ENCODE results near the gene BTF3L4. TPM values are rescaled to one million over a fixed set of nuclear protein-coding genes. Genes with fewer than 3 reads are reported as not detected.

BTF3L4 gene
- total RNA-seq, 1 experiment from 2014 or later: 127 TPM

- no peak for DNase-seq (ENCODE audit: low read depth)
Measured at GRCh38 chr1:52123622-52124021, 67.5 kb downstream of the BTF3L4 start.

DNA sequence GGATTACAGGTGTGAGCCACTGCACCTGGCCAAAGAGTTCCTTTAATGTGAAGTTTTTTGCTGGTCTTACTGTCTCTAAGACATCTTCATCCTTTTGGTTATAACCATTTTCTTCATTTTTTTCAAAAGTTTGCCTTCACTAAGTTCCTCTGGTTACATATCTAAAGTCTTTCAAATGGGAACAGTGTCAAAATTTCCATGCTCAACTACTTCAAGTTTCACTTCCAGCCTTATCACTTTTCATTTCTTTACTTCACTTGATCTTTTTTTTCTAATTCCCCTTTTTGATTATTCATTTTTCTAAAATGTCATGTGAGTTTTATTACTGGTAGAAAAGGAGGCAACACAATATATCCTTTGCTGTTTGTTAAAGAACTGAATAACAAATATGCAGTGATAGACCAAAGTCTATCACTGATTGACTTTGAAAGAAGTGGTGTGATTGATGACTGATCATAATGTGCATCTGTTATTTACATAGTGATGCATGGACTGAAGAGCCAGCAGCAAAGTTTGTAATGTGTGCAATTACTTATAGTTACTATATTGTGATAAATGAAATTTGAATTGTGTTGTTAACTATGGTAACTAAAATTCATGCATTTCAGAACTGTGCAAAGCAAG lies 69.8 kb downstream of the BTF3L4 start:
- DNase-seq (ENCODE audit: low read depth): no peak

DNA sequence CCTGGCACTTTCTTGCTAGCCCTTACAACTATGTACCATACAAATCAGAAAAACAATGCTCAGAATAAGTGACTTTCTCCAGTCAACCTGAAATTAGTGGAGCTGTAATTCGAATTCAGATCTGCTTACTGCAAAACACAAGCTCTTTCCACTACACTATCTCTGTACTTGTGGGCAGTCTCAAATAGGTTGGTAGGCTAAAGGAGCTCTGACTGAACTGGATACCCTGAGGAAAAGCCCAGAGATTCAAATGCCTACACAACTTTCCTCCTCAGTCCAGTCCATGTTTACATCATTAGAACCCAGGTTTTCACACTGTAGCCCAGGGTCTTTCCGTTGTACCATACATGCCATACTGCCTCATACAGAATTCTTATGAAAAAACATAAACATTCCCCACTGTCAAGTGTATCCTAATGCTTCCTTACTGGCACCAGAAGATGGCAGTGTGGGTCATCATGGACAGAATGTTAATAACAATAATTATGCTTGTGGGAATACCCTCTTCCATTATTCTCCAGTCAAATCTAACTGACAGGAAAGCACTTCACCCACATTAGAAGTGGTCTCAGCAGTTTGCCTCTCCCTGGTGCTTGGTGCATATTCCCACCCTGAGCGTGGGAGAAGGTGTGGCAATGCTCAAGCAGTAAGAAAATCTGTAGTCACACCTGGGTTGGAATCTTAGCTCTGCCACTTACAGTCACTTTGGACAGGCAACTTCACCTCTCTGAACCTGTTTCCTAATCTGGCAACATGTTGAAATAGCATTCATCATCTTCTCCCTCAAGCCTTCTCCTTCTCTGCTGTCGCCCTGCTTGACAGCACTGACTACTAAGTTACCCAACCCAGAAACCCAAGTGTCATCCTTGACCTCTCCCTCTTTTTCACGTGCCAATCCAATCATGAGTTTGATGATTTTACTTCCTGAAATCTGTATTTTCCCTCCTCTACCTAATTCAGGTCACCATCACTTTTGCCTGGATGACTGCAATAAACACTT lies 71.4 kb downstream of the BTF3L4 start:
- peak; percentile 64 for DNase-seq (ENCODE audit: low read depth)

DNA sequence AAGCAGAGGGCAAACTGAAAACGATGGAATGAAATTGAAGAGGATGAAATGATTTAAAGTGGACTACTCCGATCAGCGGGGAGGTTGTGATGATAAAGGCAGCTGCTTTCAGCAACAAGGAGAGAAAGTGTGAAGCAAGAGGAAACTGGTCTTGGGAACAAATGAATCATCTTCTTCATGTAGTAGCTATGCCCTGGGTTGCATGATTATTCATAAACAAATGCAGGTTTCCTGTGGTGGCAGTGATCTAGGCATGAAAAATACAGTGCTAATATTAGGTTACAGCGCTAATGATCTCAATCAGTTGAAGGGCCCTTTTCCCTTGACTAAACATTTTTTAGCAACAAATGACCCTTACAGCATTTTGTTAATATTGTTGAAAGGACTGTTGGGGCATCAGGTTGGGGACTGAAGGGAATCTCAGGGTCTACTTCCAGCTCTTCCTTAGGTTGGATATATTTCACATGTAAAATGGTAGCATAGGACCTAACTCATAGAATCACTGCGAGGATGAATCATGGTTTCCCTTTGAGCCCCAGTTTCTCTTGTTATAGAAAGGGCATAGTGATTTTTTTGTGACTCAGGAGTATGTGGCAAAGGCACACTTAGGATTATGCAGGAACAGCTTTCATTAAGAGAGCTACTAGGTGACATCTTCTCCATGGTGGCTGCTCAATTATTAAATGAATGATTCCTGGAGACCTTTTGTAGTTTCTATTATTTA lies 83.9 kb downstream of the BTF3L4 start:
- peak; percentile 56 for DNase-seq (ENCODE audit: low read depth)

Other genes starting within 250 kb of the BTF3L4 start
- 47.0 and 56.8 TPM in 2 replicates for gene NRDC, start 177.6 kb upstream of the BTF3L4 start, total RNA-seq (2014; rRNA removed; shearing (Covaris generic))
- gene RAB3B, start 65.6 kb upstream of the BTF3L4 start, total RNA-seq (2014; rRNA removed; shearing (Covaris generic)): 2.2 and 2.7 TPM in 2 replicates
- gene KTI12, start 22.5 kb upstream of the BTF3L4 start, total RNA-seq (2014; rRNA removed; shearing (Covaris generic)): 23.2 and 29.4 TPM in 2 replicates
- gene TXNDC12, start 1.1 kb upstream of the BTF3L4 start, total RNA-seq (2014; rRNA removed; shearing (Covaris generic)): 103 and 128 TPM in 2 replicates
- gene ZFYVE9, start 85.8 kb downstream of the BTF3L4 start, total RNA-seq (2014; rRNA removed; shearing (Covaris generic)): 11.8 and 15.3 TPM in 2 replicates

Data from Daoy (cell line).